K562 (cell line): Measurements from ENCODE around the gene TENM3. TPM values are rescaled to one million over a fixed set of nuclear protein-coding genes. Genes with fewer than 3 reads are reported as not detected.

Experiments used
- ATAC-seq: fragments of 200-7000 bp; cut with Tn5 transposase; 3 replicates; pipeline ENCODE4 v1.9.1; 2020; ENCODE audit warnings: moderate library complexity
- BruUV-seq: library from RNA; stranded (reverse); fragments of 400-500 nt; replicated peaks from 2 replicates; lab custom pipeline; 2021; lab: Mats Ljungman, UMichigan
- CTCF ChIA-PET: fragments of 300-600 bp; formaldehyde crosslinking; extraction: SDS; loops from one replicate; lab custom pipeline; 2021; ENCODE audit warnings: low intra/inter-chr PET ratio; lab: Yijun Ruan, JAX
- POLR2A ChIA-PET: fragments of 300-600, 350-650 bp; sonication (Branson Sonifier 250); formaldehyde crosslinking; extraction: SDS; loops from one replicate; lab custom pipeline; 2021; ENCODE audit warnings: antibody characterized with exemption, inconsistent platforms; lab: Yijun Ruan, JAX
- DNase-seq, 4 experiments: peaks; one replicate each; pipeline versions ENCODE4 v3.0.0 to v3.0.0-alpha.2; 2011 to 2018; ENCODE audit warnings: low spot score in 3 of 4, mixed read lengths in 3 of 4; ENCODE audit errors: extremely low read depth in 1 of 4
- FAIRE-seq: peaks from 2 replicates; lab custom pipeline; 2011; peaks lifted over from hg19 to GRCh38; lab: Jason Lieb, UNC
- H2AFZ ChIP-seq: 2 replicates; pipeline ENCODE4 v1.6.0; 2011; ENCODE audit warnings: low read depth, low read length, control low read depth, inconsistent platforms
- H3K27ac ChIP-seq: fragments of 200-600 bp; 3 replicates; pipeline ENCODE4 v1.8.0; 2011; ENCODE audit warnings: low read depth, mild to moderate bottlenecking, control low read depth, inconsistent platforms, low read length, moderate library complexity, mixed read lengths; ENCODE audit errors: extremely low read depth
- H3K27me3 ChIP-seq, 2 experiments: fragments of 300-600 bp in 1 of 2; 2 replicates in 1 of 2; 3 replicates in 1 of 2; pipeline versions ENCODE4 v1.6.0 to v1.8.0; 2011; ENCODE audit warnings: inconsistent platforms in 2 of 2, low read length in 2 of 2, mild to moderate bottlenecking in 1 of 2, mixed read lengths in 1 of 2, moderate library complexity in 1 of 2; ENCODE audit not compliant: control insufficient read depth in 2 of 2, insufficient read depth in 2 of 2
- H3K36me3 ChIP-seq: fragments of 300-600 bp; 3 replicates; pipeline ENCODE4 v1.8.0; 2011; ENCODE audit warnings: mild to moderate bottlenecking, low read length, inconsistent platforms; ENCODE audit not compliant: control insufficient read depth, insufficient read depth
- H3K4me1 ChIP-seq, 2 experiments: fragments of 200-600 bp in 1 of 2; replicated peaks in 1 of 2; 2 replicates in 1 of 2; 3 replicates in 1 of 2; pipeline versions ENCODE4 v1.5.1 to v1.8.0; 2011; ENCODE audit warnings: inconsistent platforms in 2 of 2, low read length in 2 of 2, mild to moderate bottlenecking in 1 of 2, mixed read lengths in 1 of 2, moderate library complexity in 1 of 2; ENCODE audit not compliant: control insufficient read depth in 2 of 2, insufficient read depth in 2 of 2
- H3K4me2 ChIP-seq: 2 replicates; pipeline ENCODE4 v1.6.1; 2011; ENCODE audit warnings: low read length, control low read depth, inconsistent platforms, mixed read lengths; ENCODE audit not compliant: insufficient read depth
- H3K4me3 ChIP-seq: fragments of 200-600 bp; sonication (generic), shearing (Covaris generic); 2 replicates; pipeline ENCODE4 v1.5.1; 2016; ENCODE audit warnings: control low read depth, inconsistent platforms
- H3K79me2 ChIP-seq: fragments of 200-600 bp; 3 replicates; pipeline ENCODE4 v1.8.0; 2011; ENCODE audit warnings: low read length, inconsistent platforms; ENCODE audit not compliant: control insufficient read depth, insufficient read depth
- H3K9ac ChIP-seq, 2 experiments: 2 replicates each; pipeline versions ENCODE4 v1.6.0 to v1.6.1; 2011; ENCODE audit warnings: low read depth in 2 of 2, low read length in 2 of 2, control low read depth in 1 of 2, inconsistent platforms in 1 of 2, mild to moderate bottlenecking in 1 of 2, mixed read lengths in 1 of 2; ENCODE audit not compliant: insufficient read depth in 1 of 2
- H3K9me1 ChIP-seq: one replicate; pipeline ENCODE4 v1.6.0; 2011; ENCODE audit warnings: inconsistent platforms, mild to moderate bottlenecking, low read length, moderate library complexity; ENCODE audit not compliant: control insufficient read depth, insufficient read depth
- H3K9me3 ChIP-seq: replicated peaks from 2 replicates; pipeline ENCODE4 v1.5.1; 2011; ENCODE audit warnings: low read depth, low read length, inconsistent platforms; ENCODE audit not compliant: control insufficient read depth, insufficient read depth
- H4K20me1 ChIP-seq: replicated peaks from 2 replicates; pipeline ENCODE4 v1.6.1; 2011; ENCODE audit warnings: low read length, inconsistent platforms, mixed read lengths; ENCODE audit not compliant: control insufficient read depth, insufficient read depth
- GATA2 ChIP-seq: sonication (generic); formaldehyde crosslinking; IDR thresholded peaks from 2 replicates; pipeline ENCODE4 v1.4.0; 2020; ENCODE audit warnings: mild to moderate bottlenecking, missing genetic modification reagents
- MYNN ChIP-seq, 2 experiments: sonication (generic); formaldehyde crosslinking in 1 of 2; IDR thresholded peaks; 2 replicates each; pipeline versions ENCODE4 v1.5.0 to v1.6.1; 2016 to 2020; ENCODE audit warnings: antibody characterized with exemption in 1 of 2, missing genetic modification reagents in 1 of 2
- SIX5 ChIP-seq, 2 experiments: IDR thresholded peaks; 2 replicates each; pipeline ENCODE4 v1.6.1; 2011; ENCODE audit warnings: low read length in 2 of 2, borderline replicate concordance in 1 of 2, low read depth in 1 of 2, mild to moderate bottlenecking in 1 of 2, moderate library complexity in 1 of 2; ENCODE audit not compliant: insufficient read depth in 1 of 2
- ZFP30 ChIP-seq: fragments of 250-450 bp; sonication (Bioruptor Pico); IDR thresholded peaks from 2 replicates; pipeline ENCODE4 v1.8.0; 2022; ENCODE audit warnings: moderate library complexity, mild to moderate bottlenecking, inconsistent platforms, borderline replicate concordance
- ZNF24 ChIP-seq: fragments of 450-650 bp; IDR thresholded peaks from 2 replicates; pipeline ENCODE4 v1.6.1; 2016
- WGBS: fragments of 100-300 bp; shearing (Covaris generic); methylation state at CpG from one replicate; pipeline ENCODE4 v1.1.6; 2016; ENCODE audit warnings: low coverage, mixed read lengths; ENCODE audit not compliant: insufficient coverage; ENCODE audit errors: missing lambda C conversion rate; 5-methylcytosine and 5-hydroxymethylcytosine counted together
- in situ Hi-C: fragments of 300-500 bp; cut with MboI; formaldehyde crosslinking; loops from 4 replicates; pipeline ENCODE4 v1.15.0; 2018; ENCODE audit warnings: inconsistent platforms, mixed read lengths
- intact Hi-C: fragments of 100-400 bp; cut with micrococcal nuclease; formaldehyde crosslinking; loops from 2 replicates; pipeline ENCODE4 v1.14.2; 2022
- polyA plus RNA-seq, 8 experiments: library from polyadenylated mRNA; depleted of rRNA in 4 of 8; stranded (reverse) in 5 of 8; unstranded in 3 of 8; fragments of >200 nt; fragmentation: Nextera tagmentation in 2 of 8; fragmentation: Illumina TruSeq in 1 of 8; extraction: Ambion mirVana in 2 of 8; extraction: Trizol in 1 of 8; gene quantifications; 2 replicates each; pipeline versions ENCODE4 v1.2.1 to v1.2.3, GENCODE V29; 2011 to 2014; ENCODE audit warnings: inconsistent platforms in 1 of 8, missing spikeins in 1 of 8
- total RNA-seq, 7 experiments: library from RNA; depleted of rRNA in 6 of 7; stranded (reverse); fragments of >200 nt in 6 of 7; fragmentation: Illumina TruSeq in 2 of 7; extraction: Trizol in 2 of 7; gene quantifications; 2 replicates each; pipeline versions ENCODE4 v1.2.1 to v1.2.3, GENCODE V29; 2011 to 2021; ENCODE audit warnings: low replicate concordance in 1 of 7

Gene TENM3
- total and polyA plus RNA-seq, 9 of the 15 experiments (the other 6 are each of a cell fraction or from before 2014, with no cell fraction given): 0.01 to 0.02 TPM; not detected in 7

DNA sequence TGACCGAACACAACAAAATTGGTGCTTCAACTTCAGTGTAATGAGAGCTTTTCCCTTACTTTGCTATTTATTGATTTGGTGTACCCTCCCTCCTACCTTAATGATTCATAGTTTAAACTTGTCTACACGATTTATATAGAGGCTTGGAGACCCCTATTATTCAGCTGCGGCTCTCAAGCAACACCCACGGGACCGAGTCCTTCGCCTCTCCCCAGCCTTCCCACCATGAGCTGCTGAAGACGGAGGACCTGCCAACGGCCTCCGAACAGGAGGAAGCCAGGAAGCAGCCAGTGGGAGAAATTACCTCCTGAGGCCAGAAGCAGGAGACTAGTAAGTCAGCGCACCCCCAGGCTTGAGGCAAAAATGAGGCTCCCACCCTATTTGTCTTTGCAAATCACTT, 595.3 kb downstream of the TENM3 start:
- no peak for TF ChIP-seq SIX5 (IDR thresholded peaks at IDR 0.05; ENCODE audit: borderline replicate concordance in 1 of 2, insufficient read depth in 1 of 2, low read depth in 1 of 2, low read length in 2 of 2)
- TF ChIP-seq, all 486 proteins: peak for 0
- H3K27me3 ChIP-seq: peaks cover 16 to 76% of the 10 kb centered on the region in 2 experiments
- ATAC-seq (no peak), FAIRE-seq (no peak), DNase-seq (no peak)
- H2AFZ ChIP-seq: no peak overlapping the region
- no peaks in the 10 kb centered on the region for H3K9me1 ChIP-seq
- no peak overlapping the region for H3K4me3 ChIP-seq
- WGBS: under 1% methylated on average over 10 of the region's 10 CpGs
- H3K9ac ChIP-seq: no peak overlapping the region
- H3K27ac ChIP-seq: no peak overlapping the region
- H3K36me3 ChIP-seq: no peaks in the 10 kb centered on the region
- H3K4me1 ChIP-seq: no peaks in the 10 kb centered on the region; a peak in 1 of 5 replicates
- H3K9me3 ChIP-seq: no peaks in the 10 kb centered on the region
- BruUV-seq: no TSS peak
- H3K79me2 ChIP-seq: no peaks in the 10 kb centered on the region
- no peak overlapping the region for H3K4me2 ChIP-seq
- intact Hi-C loops (no loop called here), in situ Hi-C loops (no loop called here)
- CTCF ChIA-PET: no interaction called here
- H4K20me1 ChIP-seq: no peaks in the 10 kb centered on the region
- POLR2A ChIA-PET: interaction anchor here (0.8 kb wide), 1 partner anchor 24 kb away, joined by 3 read pairs; no protein-coding TSS in a partner anchor

- in situ Hi-C loops (no loop called here), intact Hi-C loops (no loop called here)
- ChIA-PET POLR2A (interaction anchor here (1.0 kb wide), 1 partner anchor 65 kb away, joined by 3 read pairs; no protein-coding TSS in a partner anchor), CTCF (no interaction called here)
- no peaks in the 10 kb centered on the region for H3K9me3 ChIP-seq
- H3K4me2 ChIP-seq: no peak overlapping the region
- H3K9ac ChIP-seq: no peak overlapping the region
- no peak overlapping the region for H2AFZ ChIP-seq
- FAIRE-seq: no peak
- H3K79me2 ChIP-seq: no peaks in the 10 kb centered on the region
- 2% methylated on average over 5 of the region's 9 CpGs for WGBS
- H3K27ac ChIP-seq: no peak overlapping the region
- no peak overlapping the region for H3K4me3 ChIP-seq
- ATAC-seq: no peak
- peaks cover 16 to 82% of the 10 kb centered on the region in 2 experiments for H3K27me3 ChIP-seq
- H3K4me1 ChIP-seq: no peaks in the 10 kb centered on the region; a peak in 1 of 5 replicates
- BruUV-seq: no TSS peak
- no peaks in the 10 kb centered on the region for H3K9me1 ChIP-seq
- H3K36me3 ChIP-seq: no peaks in the 10 kb centered on the region
- TF ChIP-seq ZFP30 (CRISPR knock-in tag): no peak
- no peak for TF ChIP-seq MYNN (IDR thresholded peaks at IDR 0.05)
- no peak for TF ChIP-seq MYNN (CRISPR knock-in tag; IDR thresholded peaks at IDR 0.05)
- no peak for TF ChIP-seq GATA2 (CRISPR knock-in tag)
- TF ChIP-seq ZNF24: no peak
- no peaks in the 10 kb centered on the region for H4K20me1 ChIP-seq
- DNase-seq: no peak
Measured at GRCh38 chr4:182839256-182839655, 596.1 kb downstream of the TENM3 start.
